ENCODE measurements around the gene GPATCH2.

The GPATCH2 gene

GRCh38 chr1:217577336-217577735 is 53.6 kb downstream of the GPATCH2 start:
- DNase-seq, result no peak

- no peak for DNase-seq
Measured at GRCh38 chr1:217574265-217574949, 56.5 kb downstream of the GPATCH2 start.

GRCh38 chr1:217569021-217569420 is 61.9 kb downstream of the GPATCH2 start:
- DNase-seq, result no peak

- no peak for DNase-seq
Measured at GRCh38 chr1:217568200-217568599, 62.7 kb downstream of the GPATCH2 start.

- no peak for DNase-seq
Measured at GRCh38 chr1:217564833-217565232, 66.1 kb downstream of the GPATCH2 start.

GRCh38 chr1:217564207-217564606 is 66.7 kb downstream of the GPATCH2 start:
- DNase-seq, result no peak

- DNase-seq, result no peak
Measured at GRCh38 chr1:217563179-217563578, 67.7 kb downstream of the GPATCH2 start.

- no peak for DNase-seq
Measured at GRCh38 chr1:217562229-217562878, 68.5 kb downstream of the GPATCH2 start.

- DNase-seq, result no peak
Measured at GRCh38 chr1:217561446-217561845, 69.4 kb downstream of the GPATCH2 start.

- no peak for DNase-seq
Measured at GRCh38 chr1:217554849-217555248, 76.0 kb downstream of the GPATCH2 start.

- no peak for DNase-seq
Measured at GRCh38 chr1:217553949-217554509, 76.9 kb downstream of the GPATCH2 start.

GRCh38 chr1:217552339-217552951 is 78.4 kb downstream of the GPATCH2 start:
- peak; percentile 12 for DNase-seq

GRCh38 chr1:217542837-217543236 is 88.1 kb downstream of the GPATCH2 start:
- DNase-seq, result no peak

GRCh38 chr1:217542136-217542777 is 88.6 kb downstream of the GPATCH2 start:
- DNase-seq, result no peak

- no peak for DNase-seq
Measured at GRCh38 chr1:217540321-217540720, 90.6 kb downstream of the GPATCH2 start.

GRCh38 chr1:217539510-217539909 is 91.4 kb downstream of the GPATCH2 start:
- DNase-seq, result no peak

GRCh38 chr1:217535601-217536377 is 95.1 kb downstream of the GPATCH2 start:
- DNase-seq, result no peak

GRCh38 chr1:217534566-217534965 is 96.3 kb downstream of the GPATCH2 start:
- DNase-seq, result no peak

- DNase-seq, result no peak
Measured at GRCh38 chr1:217528271-217528670, 102.6 kb downstream of the GPATCH2 start.

GRCh38 chr1:217527151-217527550 is 103.7 kb downstream of the GPATCH2 start:
- no peak for DNase-seq

- peak; percentile 31 for DNase-seq
Measured at GRCh38 chr1:217526636-217527035, 104.3 kb downstream of the GPATCH2 start.

GRCh38 chr1:217525773-217526490 is 105.0 kb downstream of the GPATCH2 start:
- DNase-seq, result no peak

Measured in DMS53 (cell line).